A673 (cell line): ENCODE measurements around the gene PDE5A. TPM values are rescaled to one million over a fixed set of nuclear protein-coding genes. Genes with fewer than 3 reads are reported as not detected.
"Not testable (repeated sequence)": the region's sequence is repeated elsewhere in the genome, so short reads cannot be mapped to it uniquely, and the experiment has no call there.

ENCODE experiments used
- BruUV-seq: library from RNA; stranded (reverse); fragments of 400-500 nt; replicated peaks from 2 replicates; lab custom pipeline; 2021; lab: Mats Ljungman, UMichigan
- CTCF ChIA-PET: fragments of 300-600 bp; sonication (Branson Sonifier 250); formaldehyde crosslinking; loops from one replicate; lab custom pipeline; 2022; ENCODE audit warnings: antibody characterized with exemption; lab: Charles Lee
- POLR2A ChIA-PET: fragments of 300-600 bp; sonication (Branson Sonifier 250); formaldehyde crosslinking; loops from one replicate; lab custom pipeline; 2022; ENCODE audit warnings: antibody characterized with exemption; ENCODE audit not compliant: low non-redundant PET; lab: Charles Lee
- DNase-seq: peaks from one replicate; pipeline ENCODE4 v3.0.0-alpha.2; 2015; ENCODE audit warnings: low spot score
- H3K27ac ChIP-seq: fragments of 200-600 bp; sonication (generic); 2 replicates; pipeline ENCODE4 v1.5.1; 2016; ENCODE audit warnings: mixed run types, low read depth, mild to moderate bottlenecking, mixed read lengths, antibody characterized with exemption, low read length; ENCODE audit not compliant: poor library complexity, severe bottlenecking
- H3K27me3 ChIP-seq: fragments of 200-600 bp; sonication (generic); replicated peaks from 2 replicates; pipeline ENCODE4 v1.6.1; 2017; ENCODE audit warnings: mixed run types, low read depth, mild to moderate bottlenecking, mixed read lengths, antibody characterized with exemption, low read length; ENCODE audit not compliant: insufficient read depth, poor library complexity
- H3K36me3 ChIP-seq: fragments of 200-600 bp; sonication (generic); 2 replicates; pipeline ENCODE4 v1.6.1; 2016; ENCODE audit warnings: mixed run types, mild to moderate bottlenecking, mixed read lengths, antibody characterized with exemption, low read length; ENCODE audit not compliant: insufficient read depth, poor library complexity, severe bottlenecking
- H3K4me1 ChIP-seq: fragments of 200-600 bp; sonication (generic); 2 replicates; pipeline ENCODE4 v1.6.1; 2017; ENCODE audit warnings: mixed run types, mild to moderate bottlenecking, mixed read lengths, antibody characterized with exemption, low read length; ENCODE audit not compliant: insufficient read depth, poor library complexity, severe bottlenecking
- H3K4me3 ChIP-seq: fragments of 200-600 bp; sonication (generic); 2 replicates; pipeline ENCODE4 v1.5.1; 2016; ENCODE audit warnings: low read depth, mixed run types, mild to moderate bottlenecking, mixed read lengths, low read length; ENCODE audit not compliant: poor library complexity, severe bottlenecking
- H3K9me3 ChIP-seq: fragments of 200-600 bp; sonication (generic); 2 replicates; pipeline ENCODE4 v1.6.1; 2016; ENCODE audit warnings: mixed run types, low read depth, mild to moderate bottlenecking, mixed read lengths, antibody characterized with exemption, low read length; ENCODE audit not compliant: poor library complexity, severe bottlenecking
- CTCF ChIP-seq: fragments of 300-800, 200-600 bp; sonication (generic); conservative IDR thresholded peaks from 2 replicates; pipeline ENCODE4 v1.5.1; 2017; ENCODE audit warnings: low read depth, mild to moderate bottlenecking, antibody characterized with exemption, low read length, moderate library complexity, mixed read lengths
- EZH2 ChIP-seq: fragments of 200-600 bp; sonication (generic); IDR thresholded peaks from 2 replicates; pipeline ENCODE4 v1.6.1; 2017; ENCODE audit warnings: borderline replicate concordance, low read depth, mild to moderate bottlenecking, mixed read lengths, antibody characterized with exemption, low read length; ENCODE audit not compliant: poor library complexity, severe bottlenecking
- intact Hi-C: fragments of 100-400 bp; cut with micrococcal nuclease; formaldehyde crosslinking; loops from one replicate; pipeline ENCODE4 v1.10.0; 2022; ENCODE audit not compliant: unreplicated experiment
- total RNA-seq: library from RNA; stranded (reverse); gene quantifications from 2 replicates; pipeline ENCODE4 v1.2.3, GENCODE V29; 2021

The PDE5A gene
- total RNA-seq, 1 experiment from 2014 or later, result 1.2 TPM

DNA sequence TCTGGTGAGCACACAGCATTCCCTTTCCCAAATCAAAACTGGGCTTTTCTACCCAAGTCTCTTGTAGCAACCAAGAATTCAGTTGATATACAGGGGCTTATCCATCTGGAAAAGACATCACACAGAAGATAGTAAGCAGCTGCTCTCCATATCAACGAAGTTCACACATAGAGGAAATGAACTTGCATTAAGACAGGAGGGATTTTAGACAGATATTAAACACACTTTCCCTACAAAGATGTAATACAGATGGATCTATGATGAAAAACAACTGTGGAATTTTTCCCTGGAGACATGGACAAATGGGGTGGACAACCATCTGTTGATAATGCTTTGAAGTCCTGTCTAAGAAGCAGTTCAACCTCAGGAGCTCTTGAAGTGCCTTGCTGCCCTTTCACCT, 9.8 kb upstream of the PDE5A start:
- H3K27me3 ChIP-seq, result no peaks in the 10 kb centered on the region
- TF ChIP-seq CTCF (no peak), EZH2 (no peak)
- no peak for DNase-seq
- H3K4me3 ChIP-seq, result no peak overlapping the region
- intact Hi-C loops, result no loop called here
- H3K4me1 ChIP-seq, result no peaks in the 10 kb centered on the region
- H3K27ac ChIP-seq, result no peak overlapping the region
- no TSS peak for BruUV-seq
- H3K36me3 ChIP-seq, result no peaks in the 10 kb centered on the region
- H3K9me3 ChIP-seq, result no peaks in the 10 kb centered on the region
- POLR2A ChIA-PET, result no interaction called here
- CTCF ChIA-PET, result interaction anchor here (1.3 kb wide), 1 partner anchor 10 kb away, joined by 4 read pairs; the partner anchor contains the start of gene PDE5A

DNA sequence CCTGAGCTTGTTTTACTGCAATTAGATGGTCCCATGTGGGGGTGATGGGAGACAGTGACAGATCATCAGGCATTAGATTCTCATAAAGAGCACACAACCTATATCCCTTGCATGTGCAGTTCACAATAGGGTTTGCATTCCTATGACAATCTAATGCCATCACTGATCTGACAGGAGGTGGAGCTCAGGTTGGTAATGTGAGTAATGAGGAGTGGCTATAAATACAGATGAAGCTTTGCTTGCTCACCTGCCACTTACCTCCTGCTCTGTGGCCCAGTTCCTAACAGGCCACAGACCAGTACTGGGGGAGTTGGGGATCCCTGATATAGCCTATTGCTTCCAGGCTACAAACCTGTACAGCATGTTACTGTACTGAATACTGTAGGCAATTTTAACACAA, 8.2 kb upstream of the PDE5A start:
- H3K27ac ChIP-seq, H3K27me3 ChIP-seq, H3K9me3 ChIP-seq, CTCF ChIA-PET, H3K4me3 ChIP-seq, DNase-seq, POLR2A ChIA-PET, H3K36me3 ChIP-seq, intact Hi-C loops, BruUV-seq, H3K4me1 ChIP-seq: not testable (repeated sequence)

DNA sequence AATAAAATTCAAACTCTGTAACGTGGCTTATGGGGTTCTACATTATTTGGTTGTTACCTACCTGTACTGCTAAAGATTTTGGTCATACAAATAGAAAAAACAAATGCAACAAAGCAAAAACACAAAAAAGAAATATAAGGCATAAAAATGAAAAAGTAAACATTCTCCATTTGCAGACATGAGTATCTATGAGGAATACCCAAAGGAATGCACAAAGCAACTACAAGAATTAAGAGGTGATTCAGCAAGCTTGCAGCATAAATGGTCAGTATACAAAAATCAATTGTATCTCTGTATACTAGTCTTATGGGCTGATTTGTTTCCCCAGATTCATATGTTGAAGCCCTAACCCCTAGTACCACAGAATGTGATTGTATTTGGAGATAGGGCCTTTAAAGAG, 3.6 kb upstream of the PDE5A start:
- H3K36me3 ChIP-seq, result no peaks in the 10 kb centered on the region
- H3K4me1 ChIP-seq, result no peaks in the 10 kb centered on the region
- intact Hi-C loops, result no loop called here
- H3K4me3 ChIP-seq, result no peak overlapping the region
- no peak for TF ChIP-seq EZH2
- no peak for TF ChIP-seq CTCF
- no peak overlapping the region for H3K27ac ChIP-seq
- no TSS peak for BruUV-seq
- no peaks in the 10 kb centered on the region for H3K27me3 ChIP-seq
- no peak for DNase-seq
- ChIA-PET POLR2A (no interaction called here), CTCF (no interaction called here)
- H3K9me3 ChIP-seq, result no peaks in the 10 kb centered on the region

DNA sequence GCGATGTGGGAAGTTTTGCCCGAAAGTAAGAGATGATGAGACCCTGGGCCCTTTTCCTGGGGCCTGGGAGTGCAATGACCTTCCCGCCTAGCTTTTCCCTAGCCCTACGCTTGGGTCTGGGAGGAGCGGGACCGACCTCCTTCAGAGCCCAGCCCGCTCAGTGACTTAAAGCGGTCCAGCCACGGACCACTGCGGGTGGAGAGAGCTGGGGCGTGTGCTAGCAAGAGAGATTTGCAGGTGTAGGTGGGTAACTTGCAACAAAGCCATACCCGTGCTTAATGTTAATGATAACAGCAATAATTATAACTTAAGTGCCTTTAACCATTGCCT, 503 bp upstream of the PDE5A start:
- H3K27ac ChIP-seq, result no peak overlapping the region
- peaks cover 3% of the 10 kb centered on the region for H3K4me1 ChIP-seq
- ChIA-PET POLR2A (no interaction called here), CTCF (interaction anchor here (0.7 to 1.3 kb wide), 6 partner anchors 9 to 428 kb away, joined by 4 to 13 read pairs (median 4); no protein-coding TSS in a partner anchor)
- no peak for DNase-seq
- H3K27me3 ChIP-seq, result no peaks in the 10 kb centered on the region
- intact Hi-C loops, result loop anchor here (2.0 kb wide), 1 partner anchor 422 kb away; no protein-coding TSS in a partner anchor
- BruUV-seq, result no TSS peak
- TF ChIP-seq CTCF (no peak), EZH2 (no peak)
- H3K4me3 ChIP-seq, result peak overlapping the region; percentile 68
- no peaks in the 10 kb centered on the region for H3K9me3 ChIP-seq
- H3K36me3 ChIP-seq, result no peaks in the 10 kb centered on the region
